NCI-H1417 (cell line): ENCODE results near the gene PRDX2.
A peak's percentile ranks its signal among the peaks of the same experiment; 100 is the strongest.
"Not testable (repeated sequence)": the region's sequence is repeated elsewhere in the genome, so short reads cannot be mapped to it uniquely, and the experiment has no call there.

Source experiments
- DNase-seq, 3 experiments: peaks; one replicate each; lab custom pipeline; 2025; lab: John Stamatoyannopoulos, UW

PRDX2 gene

DNA sequence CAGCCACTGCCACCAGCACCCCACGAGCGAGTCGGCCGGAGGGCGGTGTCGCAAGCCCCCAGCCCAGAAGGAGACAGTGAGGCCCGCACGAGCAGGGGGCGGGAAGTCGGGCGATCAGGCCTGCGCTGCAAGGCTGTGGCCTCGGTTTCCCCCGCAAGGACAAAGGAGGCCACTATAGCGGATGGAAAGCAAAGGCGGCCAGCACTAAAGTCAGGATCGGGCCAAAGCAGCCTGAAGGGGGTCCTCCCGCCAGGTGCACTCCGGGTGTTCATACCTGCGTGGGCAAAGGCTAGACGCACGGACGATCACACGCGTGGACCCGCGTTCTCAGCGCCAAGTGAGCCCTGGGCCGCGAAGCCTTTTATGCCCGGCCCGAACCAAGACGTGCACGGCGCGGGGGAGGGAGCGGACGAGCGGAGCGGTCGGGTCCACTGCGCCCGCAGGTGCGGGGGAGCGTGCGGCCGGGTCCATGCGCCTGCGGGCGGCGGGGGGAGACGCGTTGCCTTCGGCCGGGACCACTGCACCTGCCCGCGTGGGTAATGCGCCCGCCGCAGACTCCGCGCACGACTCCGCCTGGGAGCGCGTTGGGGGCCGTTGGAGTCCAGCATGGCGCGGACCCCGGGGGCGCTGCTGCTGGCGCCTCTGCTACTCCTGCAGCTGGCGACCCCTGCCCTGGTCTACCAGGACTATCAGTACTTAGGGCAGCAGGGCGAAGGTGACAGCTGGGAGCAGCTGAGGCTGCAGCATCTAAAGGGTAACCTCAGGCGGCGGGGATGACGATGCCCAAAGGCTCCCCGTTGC is at the start of gene PRDX2, which contains the start of gene THSD8:
TSS of gene PRDX2 (minus strand) at position 335 of the 801 bp plus-strand sequence. CDS start 539 bp downstream, outside the sequence.
TSS of gene THSD8 (plus strand) at position 604 of the 801 bp plus-strand sequence. CDS start at position 607, 3 bp downstream.
- peak; percentile 79 to 95 (median 95) for DNase-seq

DNA sequence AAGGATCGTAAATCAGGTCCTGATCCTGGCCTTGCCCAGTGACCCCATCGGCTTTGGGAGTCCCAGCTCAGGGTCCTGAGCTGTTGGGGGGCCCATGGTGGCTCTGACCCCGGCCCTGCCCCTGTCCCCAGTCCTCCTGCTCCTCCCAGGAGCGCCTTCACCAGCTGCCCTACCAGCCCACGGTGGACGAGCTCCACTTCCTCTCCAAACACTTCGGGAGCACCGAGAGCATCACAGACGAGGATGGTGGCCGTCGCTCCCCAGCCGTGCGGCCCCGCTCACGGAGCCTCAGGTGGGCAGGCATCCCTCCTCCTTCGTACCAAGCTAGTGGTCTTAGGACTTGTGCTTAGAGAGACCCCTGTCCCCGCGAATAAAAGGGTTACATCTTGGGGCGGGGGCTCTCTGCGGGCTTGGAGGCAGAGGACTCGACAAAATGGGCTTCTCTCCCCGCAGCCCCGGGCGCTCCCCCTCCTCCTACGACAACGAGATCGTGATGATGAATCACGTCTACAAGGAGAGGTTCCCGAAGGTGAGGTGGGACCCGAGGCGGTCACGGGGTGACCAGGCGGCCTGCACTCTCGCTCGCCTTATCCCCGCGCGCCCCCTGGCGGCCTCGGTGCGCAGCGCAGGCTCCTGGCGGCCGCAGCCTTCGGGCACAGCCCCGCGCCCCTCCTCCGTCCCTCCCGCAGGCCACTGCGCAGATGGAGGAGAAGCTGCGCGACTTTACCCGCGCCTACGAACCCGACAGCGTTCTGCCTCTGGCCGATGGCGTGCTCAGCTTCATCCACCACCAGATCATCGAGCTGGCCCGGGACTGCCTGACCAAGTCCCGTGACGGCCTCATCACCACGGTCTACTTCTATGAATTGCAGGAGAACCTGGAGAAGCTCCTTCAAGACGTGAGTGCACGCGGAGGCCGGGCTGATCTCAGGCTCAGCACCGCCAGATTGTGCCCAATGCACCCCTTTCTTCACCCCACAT is 45.8 kb upstream of the PRDX2 start:
- peak; percentile 59 to 77 (median 62) for DNase-seq

DNA sequence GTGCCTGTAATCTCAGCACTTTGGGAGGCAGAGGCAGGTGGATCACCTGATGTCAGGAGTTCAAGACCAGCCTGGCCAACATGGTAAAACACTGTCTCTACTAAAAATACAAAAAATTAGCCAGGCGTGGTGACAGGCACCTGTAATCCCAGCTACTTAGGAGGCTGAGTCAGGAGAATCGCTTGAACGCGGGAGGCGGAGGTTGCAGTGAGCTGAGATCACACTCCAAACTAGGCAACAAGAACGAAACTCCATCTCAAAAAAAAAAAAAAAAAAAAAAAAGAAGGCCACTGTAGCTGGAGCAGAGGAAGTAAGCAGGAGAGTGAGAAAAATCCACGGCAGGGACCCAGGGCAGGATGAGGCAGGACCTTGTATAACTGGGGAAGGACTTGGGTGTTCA is 45.0 kb upstream of the PRDX2 start:
- not testable (repeated sequence) for DNase-seq

DNA sequence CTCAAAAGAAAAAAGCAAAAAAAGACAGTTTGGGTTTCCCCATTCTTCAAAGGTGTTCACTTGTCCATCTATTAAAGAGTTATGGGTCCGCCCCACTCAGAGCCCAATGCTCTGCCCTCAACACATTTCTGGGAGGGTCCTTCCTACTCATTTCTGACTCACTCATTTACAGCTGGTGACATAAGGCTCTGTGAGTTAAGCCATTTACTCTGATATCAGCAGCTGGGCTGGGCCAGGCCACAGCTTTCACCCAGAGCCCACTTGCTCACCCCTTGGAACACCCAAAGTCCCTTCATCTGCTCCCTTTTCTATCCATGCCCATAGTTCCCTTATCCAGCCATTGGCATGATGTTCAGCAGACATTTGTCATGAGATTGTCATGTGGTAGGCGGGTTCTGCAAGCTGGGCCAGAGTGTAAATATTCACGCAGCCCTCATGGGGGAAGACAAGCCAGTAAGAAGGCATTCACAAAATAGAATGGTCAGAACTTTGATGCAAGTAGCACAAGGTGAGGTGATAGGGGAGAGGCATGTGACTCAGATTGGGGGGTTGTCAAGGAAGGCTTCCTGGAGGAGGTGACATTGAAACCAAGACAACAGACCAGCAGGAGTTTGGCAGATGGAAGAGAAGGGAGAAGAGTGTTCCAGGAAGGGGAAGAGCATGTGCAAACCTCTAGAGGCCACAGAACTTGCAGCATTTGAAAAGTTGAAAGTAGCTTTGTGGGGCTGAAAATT is 42.6 kb upstream of the PRDX2 start:
- no peak for DNase-seq

DNA sequence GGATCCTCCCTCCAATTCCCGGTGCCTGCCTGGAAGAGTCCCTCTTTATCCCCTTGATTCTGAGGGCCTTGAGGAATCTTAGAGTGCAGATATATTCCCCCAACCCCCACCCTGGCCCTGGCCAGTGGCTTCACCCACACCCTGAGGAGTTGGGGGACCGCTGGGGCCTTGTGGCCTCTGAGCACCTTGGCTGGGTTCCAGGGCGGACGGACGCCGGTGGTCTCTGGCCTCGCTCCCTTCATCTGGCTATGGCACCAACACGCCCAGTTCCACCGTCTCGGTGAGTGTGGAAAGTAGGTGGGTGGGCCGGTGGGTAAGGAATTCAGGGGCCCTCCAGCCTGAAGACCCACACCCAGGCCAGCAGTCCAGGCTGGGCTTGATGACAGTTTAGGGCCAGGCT is 41.7 kb upstream of the PRDX2 start:
- DNase-seq, result no peak

DNA sequence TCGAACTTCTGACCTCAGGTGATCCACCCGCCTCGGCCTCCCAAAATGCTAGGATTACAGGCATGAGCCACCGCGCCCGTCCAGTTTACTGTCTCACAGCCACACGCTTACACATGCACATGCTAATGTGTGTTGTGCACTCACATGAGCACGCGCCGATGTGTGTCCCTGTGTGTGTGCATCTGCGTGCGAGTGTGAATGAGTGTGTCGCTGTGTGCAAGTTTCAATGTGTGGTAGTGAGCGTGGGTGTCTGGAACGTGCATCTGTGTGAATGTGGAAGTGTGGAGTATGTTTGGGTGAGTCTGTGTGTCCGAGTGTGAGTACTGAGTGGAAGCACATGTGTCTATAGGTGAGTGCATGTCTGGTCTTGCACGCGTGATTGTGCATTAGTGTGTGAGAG is 40.9 kb upstream of the PRDX2 start:
- DNase-seq, result no peak

DNA sequence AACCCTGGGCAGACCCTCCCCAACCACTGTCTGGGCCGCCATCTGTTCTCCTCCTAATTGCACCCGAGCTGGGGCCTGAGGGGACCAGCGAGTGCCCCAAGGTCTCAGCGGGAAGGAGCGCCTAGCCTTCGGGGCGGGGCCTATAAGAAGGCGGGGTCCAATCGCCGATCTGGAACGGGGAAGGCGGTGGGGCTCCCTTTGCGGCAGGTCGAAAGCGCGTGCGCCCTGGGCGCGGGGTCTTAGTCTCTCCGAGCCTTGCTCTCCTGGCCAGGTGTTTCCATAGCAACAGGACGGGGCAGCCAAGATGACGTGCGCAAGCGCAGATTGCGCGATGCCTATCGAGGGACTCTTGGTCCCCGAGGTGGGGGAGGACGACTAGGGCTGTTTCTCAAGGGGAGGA is 39.5 kb upstream of the PRDX2 start:
- peak; percentile 84 to 99 (median 98) for DNase-seq

DNA sequence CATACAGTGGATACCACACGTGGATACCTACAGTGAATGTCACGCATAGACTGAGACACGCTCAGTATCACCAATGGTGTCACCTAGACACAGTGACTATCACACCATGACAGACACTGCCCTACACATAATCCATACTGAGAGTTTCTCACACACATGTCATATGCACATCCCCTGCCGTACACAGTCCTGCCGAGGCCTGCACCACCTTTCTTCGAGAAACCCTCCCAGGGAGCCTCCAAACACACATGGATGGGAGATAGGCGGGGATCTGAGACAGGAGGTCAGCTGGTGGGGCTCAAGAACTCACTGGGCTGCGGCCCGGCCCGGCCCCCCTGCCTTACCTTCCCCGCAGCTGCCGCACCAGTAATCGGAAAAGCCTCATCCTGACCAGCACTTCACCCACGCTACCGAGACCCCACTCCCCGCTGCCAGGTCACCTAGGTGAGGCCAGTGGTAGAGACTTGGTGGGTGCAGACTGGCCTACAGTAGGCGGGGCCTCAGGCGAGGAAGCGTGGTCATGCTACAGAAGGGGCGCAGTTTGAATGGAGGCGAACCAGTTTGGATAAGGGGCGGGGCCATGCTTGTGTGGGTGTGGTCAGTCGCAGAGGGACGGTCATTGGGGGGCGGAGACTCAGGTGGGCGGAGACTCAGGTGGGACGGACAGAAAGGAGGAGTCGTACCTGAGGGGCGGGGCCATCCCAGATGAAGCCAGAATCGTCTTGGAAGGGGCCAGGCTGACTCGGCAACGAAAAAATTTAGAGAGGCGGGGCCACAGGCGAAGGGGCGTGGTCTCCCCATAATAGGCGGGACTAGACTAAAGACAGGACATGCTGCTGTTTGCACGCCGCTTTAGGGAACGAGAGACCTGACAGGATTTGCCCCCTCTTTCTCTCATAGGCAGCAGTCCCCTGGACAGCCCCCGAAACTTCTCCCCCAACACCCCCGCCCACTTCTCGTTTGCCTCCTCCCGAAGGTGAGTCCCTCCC is 38.8 kb upstream of the PRDX2 start:
- DNase-seq, result peak; percentile 79 to 96 (median 86)

DNA sequence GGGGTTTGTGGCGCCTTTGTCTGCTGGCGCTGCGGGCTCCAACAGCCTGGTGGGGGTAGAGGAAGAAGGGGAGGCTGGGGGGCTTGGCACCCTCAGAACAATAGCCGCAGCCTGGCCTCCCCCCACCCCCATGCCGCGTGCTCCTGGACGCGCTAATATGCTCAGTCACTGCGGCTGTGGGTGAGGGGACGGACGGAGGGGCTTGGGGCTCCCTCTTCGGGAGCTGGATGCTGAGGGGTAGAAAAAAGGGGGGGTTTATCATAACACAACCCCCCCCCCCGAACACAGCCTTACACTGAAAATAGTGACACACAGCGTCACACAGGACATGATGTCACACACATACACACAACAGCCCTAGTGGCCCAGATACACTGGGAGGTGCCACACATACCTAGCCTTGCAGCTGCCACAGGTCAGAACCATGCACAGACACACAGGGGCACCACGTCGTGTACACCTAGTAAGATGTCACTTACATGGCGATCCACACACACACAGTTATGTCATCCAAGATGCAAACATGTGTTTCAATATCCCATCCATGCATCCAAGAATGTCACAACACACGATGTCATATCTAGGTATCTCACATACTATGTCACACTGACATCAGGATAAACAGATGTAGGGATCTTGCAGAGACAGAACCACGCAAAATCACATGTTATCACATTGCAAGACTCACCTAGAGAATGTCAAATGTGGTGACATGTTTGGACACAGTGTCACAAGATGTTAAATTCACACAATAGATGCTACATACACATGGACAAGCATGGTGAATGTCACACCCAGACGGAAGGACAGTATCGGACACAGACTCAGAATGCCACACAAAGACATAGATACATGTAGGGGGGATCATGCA is 37.5 kb upstream of the PRDX2 start:
- peak in 2 of 3 experiments; percentile 46 to 61 for DNase-seq

DNA sequence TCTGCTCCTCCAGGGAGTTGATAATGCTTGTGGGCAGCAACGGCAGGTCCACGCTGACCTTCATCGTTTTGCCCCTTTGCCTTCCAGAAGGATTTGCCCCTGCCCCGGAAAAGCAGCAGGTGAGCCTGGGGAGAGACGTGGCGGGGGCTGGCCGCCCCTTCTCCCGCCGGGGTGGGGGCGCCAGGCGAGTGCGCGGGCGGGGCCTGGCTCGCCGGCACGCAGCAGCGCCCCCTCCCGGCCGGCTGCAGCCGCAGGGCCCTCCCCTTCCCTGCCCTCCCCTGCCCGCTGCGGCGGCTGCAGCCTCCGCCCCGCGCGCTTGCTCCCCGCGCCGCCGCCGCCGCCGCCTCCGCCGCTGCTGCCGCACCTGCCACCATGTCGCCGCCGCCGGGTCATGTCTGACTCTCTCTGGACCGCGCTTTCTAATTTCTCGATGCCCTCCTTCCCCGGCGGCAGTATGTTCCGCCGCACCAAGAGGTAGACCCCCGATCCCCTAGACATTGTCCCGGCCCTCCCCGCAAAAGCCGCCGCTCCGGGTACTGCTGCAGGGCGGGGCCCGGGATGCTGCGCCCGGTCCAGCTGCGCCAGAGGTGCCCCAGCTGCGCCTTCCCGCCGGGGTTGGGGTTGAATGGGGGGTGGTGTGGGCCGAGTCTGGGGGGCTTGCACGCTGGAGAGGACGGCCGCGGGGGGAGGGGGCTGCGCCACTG is 36.7 kb upstream of the PRDX2 start, which contains the start of gene MAST1:
TSS of gene MAST1 (plus strand) at position 334 of the 704 bp plus-strand sequence. CDS start at position 392, 58 bp downstream.
- peak; percentile 44 to 83 (median 81) for DNase-seq

DNA sequence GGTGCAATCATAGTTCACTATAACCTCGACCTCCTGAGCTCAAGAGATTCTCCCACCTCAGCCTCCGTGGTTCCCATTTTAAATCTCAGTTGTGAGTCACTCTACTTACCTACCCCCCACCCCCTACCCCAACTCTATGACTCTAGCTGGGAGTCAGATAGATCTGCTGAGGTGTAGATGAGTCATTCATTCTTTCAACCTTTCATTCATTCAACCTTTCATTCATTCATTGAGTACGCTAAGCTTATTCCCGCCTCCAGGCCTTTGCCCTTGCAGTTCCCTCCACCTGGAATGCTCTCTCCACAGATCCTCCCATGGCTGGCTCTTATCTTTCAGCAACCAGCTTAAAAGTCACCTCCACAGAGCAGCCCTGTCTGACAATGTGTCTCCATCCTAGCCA is 35.6 kb upstream of the PRDX2 start:
- no peak for DNase-seq

DNA sequence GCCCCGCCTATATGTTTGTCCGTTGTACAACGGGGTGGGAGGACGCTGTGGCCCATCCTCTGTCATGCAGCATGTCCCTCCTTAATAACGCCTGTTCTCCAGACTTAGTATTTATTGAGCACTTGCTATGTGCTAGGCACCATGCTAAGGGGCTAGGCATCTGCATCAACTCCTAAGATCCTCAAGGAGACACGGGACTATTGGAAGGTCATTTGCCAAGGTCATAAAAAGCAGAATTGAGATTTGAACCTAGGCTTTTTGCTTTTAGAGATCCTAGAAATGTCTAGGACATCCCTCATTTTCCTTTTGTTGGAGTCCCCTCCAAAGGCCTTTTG is 34.9 kb upstream of the PRDX2 start:
- DNase-seq, result no peak

DNA sequence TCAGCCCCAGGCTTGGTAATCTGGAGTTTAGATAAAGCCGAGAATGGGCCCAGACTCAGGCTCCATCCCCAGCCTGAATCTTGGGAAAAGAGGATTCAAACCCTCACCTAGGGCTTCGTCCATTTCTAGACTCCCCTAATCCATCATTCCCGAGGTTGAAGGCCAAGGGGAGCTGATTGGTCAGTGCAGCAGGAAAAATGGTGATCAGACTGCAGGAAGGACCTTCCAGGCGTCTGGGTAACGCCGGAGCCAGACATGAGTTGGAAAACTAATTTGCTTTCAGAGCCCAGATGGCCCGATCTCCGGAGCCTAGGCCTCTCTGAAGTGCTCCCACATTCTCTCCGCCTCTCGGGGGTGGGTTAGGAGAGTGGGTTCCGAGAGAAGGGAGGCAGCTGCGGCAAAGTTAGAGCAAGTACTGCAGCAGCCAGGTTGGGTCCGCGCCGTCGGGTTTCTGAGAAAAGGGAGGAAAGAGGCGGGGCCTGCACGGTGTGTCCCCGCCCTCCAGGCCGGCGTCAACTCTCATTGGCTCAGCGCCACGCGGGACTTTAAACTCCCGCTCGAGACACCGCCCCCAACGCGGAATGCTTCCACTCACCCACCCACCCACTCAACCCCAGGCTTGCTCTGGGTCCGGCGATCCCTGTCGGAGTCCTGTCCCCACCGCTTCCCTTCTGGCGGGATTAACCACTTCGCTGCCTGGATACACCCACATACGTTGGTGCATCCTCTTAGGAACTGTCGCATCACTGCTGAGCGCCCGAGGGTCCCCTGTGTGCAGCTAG is 33.6 kb upstream of the PRDX2 start:
- DNase-seq, result peak in 1 of 3 experiments; percentile 50

DNA sequence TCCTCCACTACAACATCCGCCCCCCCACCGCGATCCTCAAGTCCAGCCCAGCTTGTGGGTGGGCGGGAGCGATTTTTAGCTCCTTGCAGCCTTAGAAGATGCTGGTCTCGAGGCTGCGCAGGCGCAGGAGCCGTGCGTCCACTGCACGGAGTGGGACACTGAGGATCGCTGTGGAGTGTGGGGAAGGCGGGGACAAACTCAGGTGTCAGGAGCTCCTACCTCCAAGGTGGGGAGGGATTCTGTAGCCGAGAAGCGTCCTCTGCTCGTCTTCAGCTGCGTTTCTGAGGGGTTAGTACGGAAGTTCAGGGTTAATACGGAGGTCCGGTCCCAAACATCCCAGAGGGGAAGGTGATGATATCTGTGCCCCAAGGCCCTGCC is 33.0 kb upstream of the PRDX2 start, which contains the start of gene RTBDN:
TSS of gene RTBDN (minus strand) at position 14 of the 378 bp plus-strand sequence. CDS start 4,600 bp downstream, outside the sequence.
- DNase-seq, result no peak

DNA sequence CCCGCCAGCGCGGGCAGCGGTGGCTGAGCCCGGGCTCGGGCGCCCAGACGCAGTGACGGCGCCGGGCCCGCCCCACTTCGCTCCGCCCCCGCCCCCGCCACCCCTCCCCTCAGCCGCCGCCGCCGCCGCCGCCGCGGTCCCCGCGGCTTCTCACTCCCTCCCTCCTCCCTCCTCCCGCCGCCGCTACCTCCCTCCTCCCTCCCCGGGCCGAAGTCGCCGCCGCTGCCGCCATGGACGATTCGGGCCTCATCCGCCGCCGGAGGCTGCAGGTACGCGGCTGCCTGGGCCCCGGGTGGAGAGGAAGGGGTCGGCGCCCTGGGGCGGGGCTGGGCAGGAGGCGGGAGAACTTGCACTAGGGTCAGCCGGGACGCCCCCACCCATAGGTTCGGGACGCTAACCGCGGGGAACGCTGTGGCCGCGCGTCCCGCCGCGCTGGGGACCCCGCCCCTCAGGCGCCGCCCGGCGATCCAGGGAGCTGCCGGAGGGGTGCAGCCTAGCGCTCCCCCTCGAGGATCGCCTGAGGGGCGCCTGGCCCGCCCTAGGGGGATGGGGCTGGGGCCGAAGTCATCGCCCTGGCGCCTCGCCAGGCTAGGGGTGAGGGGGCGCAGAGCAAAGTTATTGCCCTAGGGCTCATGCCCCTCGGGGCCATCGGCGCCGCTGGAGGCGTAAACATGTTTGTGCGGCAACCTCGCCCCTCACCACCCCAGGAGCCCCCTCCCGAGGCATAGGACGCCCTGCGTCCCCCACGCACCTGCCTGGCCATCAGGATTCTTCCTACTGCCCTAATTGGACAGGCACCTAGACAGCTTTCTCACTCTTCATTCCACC is 32.4 kb upstream of the PRDX2 start:
- peak; percentile 27 to 90 (median 88) for DNase-seq

DNA sequence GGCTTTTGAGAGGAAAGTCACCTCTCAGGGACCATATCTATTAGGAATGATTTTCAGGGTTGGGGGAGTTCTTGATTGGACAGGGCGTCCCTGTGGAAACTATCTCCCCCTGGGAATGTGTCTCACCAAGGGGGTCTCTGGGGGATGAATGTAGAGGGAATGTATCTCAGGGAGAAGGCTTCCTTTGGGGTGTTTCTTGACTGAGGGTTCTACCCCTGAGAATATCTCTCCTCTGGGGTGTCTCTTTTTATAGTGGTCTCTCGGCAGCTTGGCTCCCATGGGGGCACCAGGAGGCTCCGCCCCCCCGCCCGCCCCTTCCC is 31.8 kb upstream of the PRDX2 start:
- DNase-seq, result no peak

DNA sequence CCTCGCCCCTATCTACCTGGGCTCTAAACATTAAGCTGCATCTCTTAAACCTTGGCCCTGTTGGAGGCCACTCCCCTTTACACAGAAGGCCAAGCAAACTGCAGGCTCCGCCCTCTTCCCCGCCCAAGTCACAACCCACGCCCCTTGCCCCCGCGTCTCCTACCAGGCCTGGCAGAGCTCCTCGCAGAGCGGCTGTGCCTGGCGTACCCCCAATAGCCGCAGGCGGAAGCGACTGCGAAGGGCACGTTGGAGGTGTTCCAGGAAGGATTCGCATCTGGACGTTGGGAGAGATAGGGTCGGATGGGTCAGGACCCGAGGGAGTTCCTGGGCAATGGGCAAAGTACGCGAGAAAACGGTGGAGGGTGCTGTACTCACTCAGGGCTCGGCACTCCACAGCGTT is 26.9 kb upstream of the PRDX2 start:
- DNase-seq, result peak in 2 of 3 experiments; percentile 15 to 39
